Neutrophil (primary cell): ENCODE data around the gene ZSCAN9.
A peak's percentile ranks its signal among the peaks of the same experiment; 100 is the strongest.

Source experiments
- H3K27ac ChIP-seq: fragments of 200-600 bp; sonication (generic); 2 replicates; pipeline ENCODE4 v1.5.1; 2016; ENCODE audit warnings: mild to moderate bottlenecking, moderate library complexity
- H3K27me3 ChIP-seq: fragments of 200-600 bp; sonication (generic); 2 replicates; pipeline ENCODE4 v1.6.0; 2016; ENCODE audit warnings: mild to moderate bottlenecking
- H3K36me3 ChIP-seq: fragments of 200-600 bp; sonication (generic); 2 replicates; pipeline ENCODE4 v1.5.1; 2017
- H3K4me1 ChIP-seq, 2 experiments: fragments of 200-600 bp in 1 of 2; sonication (generic) in 1 of 2; 1 replicate in 1 of 2; 2 replicates in 1 of 2; pipeline versions ENCODE4 v1.5.1 to v1.6.1; 2013 to 2016; ENCODE audit warnings: low read depth in 1 of 2, low read length in 1 of 2, mild to moderate bottlenecking in 1 of 2, moderate library complexity in 1 of 2; ENCODE audit not compliant: control insufficient read depth in 1 of 2, insufficient read depth in 1 of 2
- H3K4me3 ChIP-seq, 2 experiments: fragments of 200-600 bp in 1 of 2; sonication (generic) in 1 of 2; 1 replicate in 1 of 2; 2 replicates in 1 of 2; pipeline ENCODE4 v1.5.1; 2013 to 2016; ENCODE audit warnings: low read depth in 1 of 2, low read length in 1 of 2, mild to moderate bottlenecking in 1 of 2, moderate library complexity in 1 of 2
- H3K9me3 ChIP-seq: fragments of 200-600 bp; sonication (generic); 2 replicates; pipeline ENCODE4 v1.5.1; 2016
- CTCF ChIP-seq: fragments of 200-600 bp; sonication (generic); IDR thresholded peaks from 2 replicates; pipeline ENCODE4 v1.5.1; 2016; ENCODE audit warnings: antibody characterized with exemption

ZSCAN9 gene

GRCh38 chr6:28225056-28225834 lies at the start of gene ZSCAN9:
ZSCAN9 (plus strand) TSS chr6:28225275; CDS start chr6:28227085, 1,810 bp downstream.
- Histone ChIP-seq H3K27ac (peak within 1 kb of the TSS; percentile 26), H3K27me3 (peaks cover 42% of the 10 kb centered on the region)

GRCh38 chr6:28176373-28176772 lies 48.7 kb upstream of the ZSCAN9 start:
- Histone ChIP-seq H3K27ac (no peak overlapping the region), H3K4me1 (no peaks in the 10 kb centered on the region), H3K9me3 (no peaks in the 10 kb centered on the region), H3K4me3 (no peak overlapping the region), H3K27me3 (peaks cover 5% of the 10 kb centered on the region), H3K36me3 (no peaks in the 10 kb centered on the region)
- TF ChIP-seq CTCF: no peak

More at GRCh38 chr6:28225056-28225834, at the start of gene ZSCAN9:
- TF ChIP-seq CTCF: no peak
- peak within 1 kb of the TSS; percentile 72 to 87 for H3K4me3 ChIP-seq
- peaks cover 28% of the 10 kb centered on the region for H3K36me3 ChIP-seq
- no peaks in the 10 kb centered on the region for H3K9me3 ChIP-seq
- H3K4me1 ChIP-seq: peaks cover 11 to 12% of the 10 kb centered on the region in 2 experiments

- Histone ChIP-seq H3K36me3 (no peaks in the 10 kb centered on the region), H3K27ac (no peak overlapping the region), H3K9me3 (peaks cover 3% of the 10 kb centered on the region), H3K4me1 (no peaks in the 10 kb centered on the region), H3K4me3 (no peak overlapping the region), H3K27me3 (no peaks in the 10 kb centered on the region)
- TF ChIP-seq CTCF: no peak
These were observed 42.8 kb upstream of the ZSCAN9 start for GRCh38 chr6:28182255-28182654.

- no peak for TF ChIP-seq CTCF
- H3K27ac ChIP-seq: no peak overlapping the region
- no peaks in the 10 kb centered on the region for H3K27me3 ChIP-seq
- H3K36me3 ChIP-seq: no peaks in the 10 kb centered on the region
- no peak overlapping the region for H3K4me3 ChIP-seq
- peaks cover 14% of the 10 kb centered on the region for H3K9me3 ChIP-seq
- H3K4me1 ChIP-seq: no peaks in the 10 kb centered on the region
These were observed 36.7 kb upstream of the ZSCAN9 start for GRCh38 chr6:28188111-28188979.

- H3K9me3 ChIP-seq: no peaks in the 10 kb centered on the region
- peaks cover 37% of the 10 kb centered on the region for H3K27me3 ChIP-seq
- no peak for TF ChIP-seq CTCF
- H3K4me3 ChIP-seq: no peak overlapping the region
- no peaks in the 10 kb centered on the region for H3K36me3 ChIP-seq
- no peak overlapping the region for H3K27ac ChIP-seq
- H3K4me1 ChIP-seq: no peaks in the 10 kb centered on the region
These were observed 25.1 kb upstream of the ZSCAN9 start for GRCh38 chr6:28200020-28200419.
